ENCODE results near the gene MED13L. TPM values are rescaled to one million over a fixed set of nuclear protein-coding genes. Genes with fewer than 3 reads are reported as not detected.

The MED13L gene
- polyA plus RNA-seq, 1 of the 3 experiments (the other 2 are of a cell fraction) = 17.1 TPM

DNA sequence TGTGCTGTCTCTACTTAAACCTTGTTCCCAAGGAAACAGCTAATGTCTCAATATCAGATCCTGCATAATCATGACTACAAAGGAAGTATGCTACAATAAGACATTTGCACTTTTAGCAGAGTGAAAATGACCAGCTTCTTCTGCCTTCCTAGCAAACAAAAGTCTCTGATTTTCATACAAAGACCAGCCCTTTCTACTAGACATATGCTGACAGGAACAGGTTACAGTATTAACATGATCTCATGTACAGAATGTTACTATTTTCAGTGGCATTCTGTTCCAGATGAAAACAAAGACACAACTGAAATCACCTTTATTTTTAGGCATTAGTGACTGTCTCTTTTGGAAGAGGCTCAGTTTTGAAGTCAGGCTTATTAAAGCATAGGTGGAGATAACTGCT is 228.6 kb downstream of the MED13L start:
- H3K27ac ChIP-seq (ENCODE audit: low read depth in 2 of 2, low read length in 1 of 2) = peak overlapping the region in 1 of 2 experiments; percentile 13; a peak in 1 of 4 replicates
- ChIA-PET CTCF (no interaction called here), POLR2A (no interaction called here)
- no peak overlapping the region for H3K4me2 ChIP-seq
- no peaks in the 10 kb centered on the region for H3K27me3 ChIP-seq (ENCODE audit: insufficient read depth)
- no peaks in the 10 kb centered on the region for H3K36me3 ChIP-seq (replicated peaks in 1 of 2; ENCODE audit: control insufficient read depth in 1 of 2, insufficient read depth in 2 of 2, low read length in 1 of 2)
- H3K4me3 ChIP-seq (ENCODE audit: low read depth in 2 of 2, low read length in 1 of 2) = no peak overlapping the region
- H3F3A ChIP-seq (replicated peaks; ENCODE audit: insufficient read depth) = peaks cover 4% of the 10 kb centered on the region
- H3K4me1 ChIP-seq (ENCODE audit: control insufficient read depth in 1 of 2, insufficient read depth in 2 of 2, low read depth in 1 of 2, low read length in 1 of 2) = peaks cover 0 to 40% of the 10 kb centered on the region in 2 experiments; a peak in 3 of 4 replicates
- no peaks in the 10 kb centered on the region for H3K9me3 ChIP-seq
- peaks cover 87% of the 10 kb centered on the region for H4K20me1 ChIP-seq (ENCODE audit: insufficient read depth)
- no peak overlapping the region for H3K9ac ChIP-seq
- H3K79me2 ChIP-seq (ENCODE audit: insufficient read depth) = peaks cover 96% of the 10 kb centered on the region
- no peaks in the 10 kb centered on the region for H3K9me2 ChIP-seq
- DNase-seq = no peak
- no peak for TF ChIP-seq NRF1 (IDR thresholded peaks at IDR 0.05; ENCODE audit: low read depth, low read length)
- no peak for TF ChIP-seq TAF1 (IDR thresholded peaks at IDR 0.05; ENCODE audit: borderline replicate concordance, low read depth, low read length)
- H2AFZ ChIP-seq (ENCODE audit: low read depth) = no peak overlapping the region

GRCh38 chr12:116046039-116046438 is 231.5 kb downstream of the MED13L start:
- Histone ChIP-seq H3K27ac (ENCODE audit: low read depth in 2 of 2, low read length in 1 of 2) (no peak overlapping the region), H3K9me2 (no peaks in the 10 kb centered on the region), H3F3A (replicated peaks; ENCODE audit: insufficient read depth) (peaks cover 6% of the 10 kb centered on the region), H3K4me1 (ENCODE audit: control insufficient read depth in 1 of 2, insufficient read depth in 2 of 2, low read depth in 1 of 2, low read length in 1 of 2) (peaks cover 3 to 35% of the 10 kb centered on the region in 2 experiments; a peak in 3 of 4 replicates), H2AFZ (ENCODE audit: low read depth) (no peak overlapping the region), H3K36me3 (replicated peaks in 1 of 2; ENCODE audit: control insufficient read depth in 1 of 2, insufficient read depth in 2 of 2, low read length in 1 of 2) (no peaks in the 10 kb centered on the region), H3K27me3 (ENCODE audit: insufficient read depth) (no peaks in the 10 kb centered on the region), H3K9ac (no peak overlapping the region), H3K4me2 (no peak overlapping the region), H3K79me2 (ENCODE audit: insufficient read depth) (peaks cover 97% of the 10 kb centered on the region), H4K20me1 (ENCODE audit: insufficient read depth) (peaks cover 87% of the 10 kb centered on the region), H3K4me3 (ENCODE audit: low read depth in 2 of 2, low read length in 1 of 2) (no peak overlapping the region), H3K9me3 (no peaks in the 10 kb centered on the region)
- TF ChIP-seq RAD21 (IDR thresholded peaks at IDR 0.05; ENCODE audit: low read length) (no peak), TEAD4 (IDR thresholded peaks at IDR 0.05; ENCODE audit: borderline replicate concordance, insufficient read depth) (no peak), RCOR1 (IDR thresholded peaks at IDR 0.05; ENCODE audit: low read length) (no peak), SIN3A (IDR thresholded peaks at IDR 0.05; ENCODE audit: borderline replicate concordance, low read depth, low read length) (no peak), EP300 (IDR thresholded peaks at IDR 0.05; ENCODE audit: borderline replicate concordance in 1 of 2, low read depth in 1 of 2, low read length in 1 of 2) (no peak), REST (IDR thresholded peaks at IDR 0.05; ENCODE audit: low read depth, low read length) (no peak), GABPA (IDR thresholded peaks at IDR 0.05; ENCODE audit: low read depth) (no peak), GATA2 (CRISPR knock-in tag; IDR thresholded peaks at IDR 0.05) (no peak)
- TF ChIP-seq, protein P1, sequence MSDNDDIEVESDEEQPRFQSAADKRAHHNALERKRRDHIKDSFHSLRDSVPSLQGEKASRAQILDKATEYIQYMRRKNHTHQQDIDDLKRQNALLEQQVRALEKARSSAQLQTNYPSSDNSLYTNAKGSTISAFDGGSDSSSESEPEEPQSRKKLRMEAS (IDR thresholded peaks at IDR 0.05; ENCODE audit: low read depth) = no peak
- no peak for DNase-seq
- ChIA-PET CTCF (no interaction called here), POLR2A (no interaction called here)

All from SK-N-SH (cell line).